OCI-LY3 (cell line): ENCODE data around the gene F5.

Experiments
- H2AFZ ChIP-seq: fragments of 200-600, 300-600 bp; shearing (Covaris generic); 2 replicates; pipeline ENCODE4 v1.6.0; 2014; ENCODE audit warnings: antibody characterized with exemption, low read depth, low read length
- H3K27ac ChIP-seq: fragments of 200-600, 300-600 bp; sonication (generic); 2 replicates; pipeline ENCODE4 v1.5.1; 2014; ENCODE audit warnings: mild to moderate bottlenecking, low read length, moderate library complexity, mixed read lengths
- H3K27me3 ChIP-seq: fragments of 200-600, 300-600 bp; sonication (generic); 2 replicates; pipeline ENCODE4 v1.6.1; 2014; ENCODE audit warnings: low read depth, low read length, mixed read lengths
- H3K36me3 ChIP-seq: fragments of 200-600, 300-600 bp; sonication (generic); replicated peaks from 2 replicates; pipeline ENCODE3; 2014; ENCODE audit warnings: low read depth, low read length, mixed read lengths
- H3K4me1 ChIP-seq: fragments of 300-600, 200-600 bp; sonication (generic); 2 replicates; pipeline ENCODE4 v1.6.1; 2014; ENCODE audit warnings: low read length, mixed read lengths
- H3K4me2 ChIP-seq: fragments of 200-600, 300-600 bp; sonication (generic); 2 replicates; pipeline ENCODE4 v1.6.1; 2014; ENCODE audit warnings: low read length, mixed read lengths
- H3K4me3 ChIP-seq: fragments of 300-600, 200-600 bp; sonication (generic); 2 replicates; pipeline ENCODE4 v1.5.1; 2014; ENCODE audit warnings: antibody characterized with exemption, mild to moderate bottlenecking, low read length, moderate library complexity
- H3K79me2 ChIP-seq: fragments of 300-600, 200-600 bp; shearing (Covaris generic); 2 replicates; pipeline ENCODE4 v1.6.1; 2014; ENCODE audit warnings: mild to moderate bottlenecking, low read length, mixed read lengths
- H3K9ac ChIP-seq: fragments of 300-600, 200-600 bp; shearing (Covaris generic); 2 replicates; pipeline ENCODE4 v1.6.0; 2014; ENCODE audit warnings: mild to moderate bottlenecking, low read length, moderate library complexity
- H3K9me3 ChIP-seq: fragments of 200-600, 300-600 bp; shearing (Covaris generic); 2 replicates; pipeline ENCODE4 v1.6.1; 2014; ENCODE audit warnings: low read length, mixed read lengths; ENCODE audit not compliant: insufficient read depth
- H4K20me1 ChIP-seq: fragments of 200-600, 300-600 bp; sonication (generic); 2 replicates; pipeline ENCODE4 v1.6.1; 2016; ENCODE audit warnings: low read length, mixed read lengths; ENCODE audit not compliant: insufficient read depth
- EZH2phosphoT487 ChIP-seq: fragments of 200-600 bp; shearing (Covaris generic); IDR thresholded peaks from 2 replicates; pipeline ENCODE4 v1.6.1; 2018; ENCODE audit warnings: antibody characterized with exemption, mixed run types, low read depth
- TF ChIP-seq, protein P1 (sequence below): fragments of 200-600, 300-600 bp; sonication (generic); IDR thresholded peaks from 2 replicates; pipeline ENCODE4 v1.5.1; 2014; ENCODE audit warnings: antibody characterized with exemption, low read length, low read depth

F5 gene

DNA sequence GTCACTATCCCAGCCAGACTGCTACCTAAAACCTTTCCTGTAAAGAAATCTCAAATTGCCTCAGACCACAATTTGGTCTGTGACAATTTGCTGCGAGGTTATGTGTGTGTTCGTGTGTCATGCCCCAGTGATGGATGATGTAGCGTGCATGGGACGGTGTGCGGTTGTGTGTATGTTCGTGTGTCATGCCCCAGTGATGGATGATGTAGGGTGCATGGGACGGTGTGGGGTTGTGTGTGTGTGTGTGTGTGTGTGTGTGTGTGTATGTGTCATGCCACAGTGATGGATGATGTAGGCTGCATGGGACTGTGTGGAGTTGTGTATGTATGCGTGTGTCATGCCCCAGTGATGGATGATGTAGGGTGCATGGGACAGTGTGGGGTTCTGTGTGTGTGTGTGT is 34.3 kb upstream of the F5 start:
- Histone ChIP-seq H3K4me2 (no peak overlapping the region), H3K4me1 (no peaks in the 10 kb centered on the region), H4K20me1 (no peaks in the 10 kb centered on the region), H3K27ac (no peak overlapping the region), H3K9ac (no peak overlapping the region), H3K27me3 (no peaks in the 10 kb centered on the region), H3K36me3 (no peaks in the 10 kb centered on the region), H2AFZ (no peak overlapping the region), H3K4me3 (no peak overlapping the region), H3K9me3 (no peaks in the 10 kb centered on the region), H3K79me2 (no peaks in the 10 kb centered on the region)
- TF ChIP-seq EZH2phosphoT487: no peak
- TF ChIP-seq, protein P1, sequence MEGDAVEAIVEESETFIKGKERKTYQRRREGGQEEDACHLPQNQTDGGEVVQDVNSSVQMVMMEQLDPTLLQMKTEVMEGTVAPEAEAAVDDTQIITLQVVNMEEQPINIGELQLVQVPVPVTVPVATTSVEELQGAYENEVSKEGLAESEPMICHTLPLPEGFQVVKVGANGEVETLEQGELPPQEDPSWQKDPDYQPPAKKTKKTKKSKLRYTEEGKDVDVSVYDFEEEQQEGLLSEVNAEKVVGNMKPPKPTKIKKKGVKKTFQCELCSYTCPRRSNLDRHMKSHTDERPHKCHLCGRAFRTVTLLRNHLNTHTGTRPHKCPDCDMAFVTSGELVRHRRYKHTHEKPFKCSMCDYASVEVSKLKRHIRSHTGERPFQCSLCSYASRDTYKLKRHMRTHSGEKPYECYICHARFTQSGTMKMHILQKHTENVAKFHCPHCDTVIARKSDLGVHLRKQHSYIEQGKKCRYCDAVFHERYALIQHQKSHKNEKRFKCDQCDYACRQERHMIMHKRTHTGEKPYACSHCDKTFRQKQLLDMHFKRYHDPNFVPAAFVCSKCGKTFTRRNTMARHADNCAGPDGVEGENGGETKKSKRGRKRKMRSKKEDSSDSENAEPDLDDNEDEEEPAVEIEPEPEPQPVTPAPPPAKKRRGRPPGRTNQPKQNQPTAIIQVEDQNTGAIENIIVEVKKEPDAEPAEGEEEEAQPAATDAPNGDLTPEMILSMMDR: no peak

DNA sequence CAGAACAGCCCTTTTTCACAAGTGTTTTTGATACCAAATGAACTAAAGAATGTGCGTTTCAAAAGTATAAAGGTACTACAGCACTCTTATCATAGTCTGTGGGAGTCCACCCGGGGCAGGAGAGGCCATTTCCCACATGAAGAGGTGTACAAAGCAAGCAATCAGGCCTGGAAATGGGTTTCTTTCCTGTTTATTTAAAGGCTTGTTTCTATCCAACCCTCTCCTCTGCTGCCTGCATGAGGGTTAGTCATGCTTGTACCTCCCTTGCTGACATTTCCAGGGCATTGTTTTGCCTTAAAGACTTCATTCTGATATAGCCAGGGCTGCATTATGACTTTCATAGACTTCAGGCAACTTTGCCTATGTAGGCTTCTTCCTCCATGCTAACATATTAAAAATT is 32.1 kb upstream of the F5 start:
- H2AFZ ChIP-seq: no peak overlapping the region
- H3K4me1 ChIP-seq: no peaks in the 10 kb centered on the region

DNA sequence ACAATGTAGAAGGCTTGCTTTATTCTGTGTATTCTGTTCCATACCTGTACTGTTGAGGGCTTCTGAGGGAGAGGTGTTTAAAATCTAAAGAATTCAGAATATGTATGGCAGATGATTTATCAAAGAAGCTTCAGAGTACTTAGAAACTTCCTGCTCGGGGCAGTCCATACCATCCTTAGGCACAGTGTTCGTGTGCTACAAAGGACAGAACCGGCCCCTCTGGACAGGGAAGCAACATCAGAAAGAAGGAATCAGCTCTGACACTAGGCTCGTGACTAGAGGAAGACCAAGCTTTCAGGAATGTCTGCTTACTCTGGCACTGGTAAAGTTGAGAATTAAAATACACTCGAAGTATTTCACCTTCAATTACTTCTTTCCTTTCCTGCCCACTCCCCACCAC is 29.5 kb upstream of the F5 start:
- no peaks in the 10 kb centered on the region for H4K20me1 ChIP-seq
- no peaks in the 10 kb centered on the region for H3K36me3 ChIP-seq
- H3K27me3 ChIP-seq: no peaks in the 10 kb centered on the region
- no peak overlapping the region for H3K4me2 ChIP-seq
- H2AFZ ChIP-seq: no peak overlapping the region
- H3K79me2 ChIP-seq: no peaks in the 10 kb centered on the region
- no peak overlapping the region for H3K4me3 ChIP-seq
- no peak overlapping the region for H3K9ac ChIP-seq
- TF ChIP-seq, protein P1: no peak
- TF ChIP-seq EZH2phosphoT487: no peak
- H3K27ac ChIP-seq: no peak overlapping the region
- no peaks in the 10 kb centered on the region for H3K4me1 ChIP-seq
- H3K9me3 ChIP-seq: no peaks in the 10 kb centered on the region

More for the DNA sequence above, 32.1 kb upstream of the F5 start:
- Histone ChIP-seq H3K36me3 (no peaks in the 10 kb centered on the region), H4K20me1 (no peaks in the 10 kb centered on the region), H3K4me2 (no peak overlapping the region), H3K27me3 (no peaks in the 10 kb centered on the region), H3K79me2 (no peaks in the 10 kb centered on the region), H3K9me3 (no peaks in the 10 kb centered on the region), H3K9ac (no peak overlapping the region), H3K27ac (no peak overlapping the region), H3K4me3 (no peak overlapping the region)
- TF ChIP-seq, protein P1: no peak
- no peak for TF ChIP-seq EZH2phosphoT487

DNA sequence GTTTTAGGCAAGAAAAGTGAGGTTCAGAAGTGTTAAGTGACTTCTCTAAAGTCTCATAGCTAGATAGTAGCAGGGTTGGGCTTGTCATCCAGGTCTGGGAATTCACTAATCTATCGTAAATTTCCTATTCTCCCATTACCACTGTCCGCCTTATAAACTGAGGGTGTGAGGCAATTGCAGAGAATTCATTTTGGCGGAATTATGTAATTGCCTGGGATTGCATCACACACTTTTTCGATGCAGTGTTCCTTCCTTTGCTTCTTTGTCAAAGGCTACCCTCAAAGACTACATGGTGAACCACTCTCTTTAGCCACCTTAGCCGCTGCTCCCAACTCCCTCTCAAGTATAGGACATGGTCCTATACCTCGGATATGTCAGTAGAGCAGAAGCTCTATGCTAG is 24.6 kb upstream of the F5 start:
- no peaks in the 10 kb centered on the region for H3K36me3 ChIP-seq
- no peak overlapping the region for H3K4me2 ChIP-seq
- H3K27ac ChIP-seq: no peak overlapping the region
- H3K4me3 ChIP-seq: no peak overlapping the region
- no peaks in the 10 kb centered on the region for H3K27me3 ChIP-seq
- H4K20me1 ChIP-seq: no peaks in the 10 kb centered on the region
- H3K9me3 ChIP-seq: no peaks in the 10 kb centered on the region
- H3K9ac ChIP-seq: no peak overlapping the region
- H3K79me2 ChIP-seq: no peaks in the 10 kb centered on the region
- TF ChIP-seq, protein P1: no peak
- TF ChIP-seq EZH2phosphoT487: no peak
- peaks cover 14% of the 10 kb centered on the region for H3K4me1 ChIP-seq
- no peak overlapping the region for H2AFZ ChIP-seq
